ENCODE data around the gene ZNF680. TPM values are rescaled to one million over a fixed set of nuclear protein-coding genes. Genes with fewer than 3 reads are reported as not detected.
"Not testable (repeated sequence)": the region's sequence is repeated elsewhere in the genome, so short reads cannot be mapped to it uniquely, and the experiment has no call there.

The ZNF680 gene
- total RNA-seq, 1 donor from 2014 or later = 13.2 TPM

- no peaks in the 10 kb centered on the region for H3K4me1 Mint-ChIP-seq (ENCODE audit: low read depth)
- no peak overlapping the region for H3K27ac Mint-ChIP-seq
- no peak for DNase-seq (ENCODE audit: low spot score, unreplicated experiment)
- no peak overlapping the region for H3K4me3 Mint-ChIP-seq (ENCODE audit: low read depth)
- TF ChIP-seq CTCF (IDR thresholded peaks at IDR 0.05; ENCODE audit: unreplicated experiment) = no peak
- H3K27me3 Mint-ChIP-seq = no peaks in the 10 kb centered on the region
- peaks cover 32% of the 10 kb centered on the region for H3K9me3 Mint-ChIP-seq (ENCODE audit: low read depth)
- H3K36me3 Mint-ChIP-seq (ENCODE audit: insufficient read depth) = peaks cover 45% of the 10 kb centered on the region
Observed at GRCh38 chr7:64555046-64555445, 7.8 kb downstream of the ZNF680 start.

DNA sequence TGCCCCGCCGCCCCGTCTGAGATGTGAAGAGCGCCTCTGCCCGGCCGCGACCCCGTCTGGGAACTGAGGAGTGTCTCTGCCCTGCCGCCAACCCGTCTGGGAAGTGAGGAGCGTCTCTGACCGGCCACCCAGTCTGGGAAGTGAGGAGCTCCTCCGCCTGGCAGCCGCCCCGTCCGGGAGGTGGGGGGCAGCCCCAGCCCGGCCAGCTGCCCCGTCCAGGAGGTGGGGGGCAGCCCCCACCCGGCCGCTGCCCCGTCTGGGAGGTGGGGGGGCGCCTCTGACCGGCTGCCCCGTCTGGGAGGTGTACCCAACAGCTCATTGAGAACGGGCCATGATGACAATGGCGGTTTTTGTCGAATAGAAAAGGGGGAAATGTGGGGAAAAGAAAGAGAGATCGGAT, 8.7 kb downstream of the ZNF680 start:
- Mint-ChIP-seq H3K9me3 (ENCODE audit: low read depth) (peaks cover 32% of the 10 kb centered on the region), H3K36me3 (ENCODE audit: insufficient read depth) (peaks cover 45% of the 10 kb centered on the region)
- DNase-seq (ENCODE audit: low spot score, unreplicated experiment); H3K4me3 Mint-ChIP-seq (ENCODE audit: low read depth); H3K27me3 Mint-ChIP-seq; H3K27ac Mint-ChIP-seq; H3K4me1 Mint-ChIP-seq (ENCODE audit: low read depth): not testable (repeated sequence)

GRCh38 chr7:64551375-64552142, 11.3 kb downstream of the ZNF680 start:
- no peak for TF ChIP-seq CTCF (IDR thresholded peaks at IDR 0.05; ENCODE audit: unreplicated experiment)
- H3K27ac Mint-ChIP-seq = no peak overlapping the region
- no peak overlapping the region for H3K4me3 Mint-ChIP-seq (ENCODE audit: low read depth)
- H3K36me3 Mint-ChIP-seq (ENCODE audit: insufficient read depth) = peaks cover 35% of the 10 kb centered on the region
- peaks cover 21% of the 10 kb centered on the region for H3K9me3 Mint-ChIP-seq (ENCODE audit: low read depth)
- no peaks in the 10 kb centered on the region for H3K4me1 Mint-ChIP-seq (ENCODE audit: low read depth)
- DNase-seq (ENCODE audit: low spot score, unreplicated experiment) = no peak
- no peaks in the 10 kb centered on the region for H3K27me3 Mint-ChIP-seq

DNA sequence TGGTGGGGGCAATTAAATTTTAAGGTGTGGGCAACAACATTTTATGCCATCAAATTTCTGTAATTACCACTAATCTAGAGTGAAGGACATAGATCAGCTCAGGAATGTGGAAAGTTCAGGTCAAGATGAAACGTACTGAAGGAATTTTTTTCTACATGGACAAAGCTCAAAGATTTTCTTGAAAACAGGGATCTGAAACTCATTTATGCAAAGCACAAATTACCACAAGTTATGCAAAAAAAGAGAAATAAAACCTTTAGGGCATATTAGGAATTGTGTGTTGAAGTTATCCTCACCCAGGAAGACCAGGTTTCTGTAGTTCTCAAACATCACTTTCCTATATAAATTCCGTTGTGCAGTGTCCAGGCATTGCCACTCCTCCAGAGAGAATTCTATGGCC, 18.9 kb downstream of the ZNF680 start:
- H3K9me3 Mint-ChIP-seq (ENCODE audit: low read depth) = peaks cover 13% of the 10 kb centered on the region
- no peak for DNase-seq (ENCODE audit: low spot score, unreplicated experiment)
- H3K27ac Mint-ChIP-seq = no peak overlapping the region
- H3K4me1 Mint-ChIP-seq (ENCODE audit: low read depth) = no peaks in the 10 kb centered on the region
- H3K27me3 Mint-ChIP-seq = no peaks in the 10 kb centered on the region
- H3K36me3 Mint-ChIP-seq (ENCODE audit: insufficient read depth) = peaks cover 31% of the 10 kb centered on the region
- no peak overlapping the region for H3K4me3 Mint-ChIP-seq (ENCODE audit: low read depth)
- no peak for TF ChIP-seq CTCF (IDR thresholded peaks at IDR 0.05; ENCODE audit: unreplicated experiment)

DNA sequence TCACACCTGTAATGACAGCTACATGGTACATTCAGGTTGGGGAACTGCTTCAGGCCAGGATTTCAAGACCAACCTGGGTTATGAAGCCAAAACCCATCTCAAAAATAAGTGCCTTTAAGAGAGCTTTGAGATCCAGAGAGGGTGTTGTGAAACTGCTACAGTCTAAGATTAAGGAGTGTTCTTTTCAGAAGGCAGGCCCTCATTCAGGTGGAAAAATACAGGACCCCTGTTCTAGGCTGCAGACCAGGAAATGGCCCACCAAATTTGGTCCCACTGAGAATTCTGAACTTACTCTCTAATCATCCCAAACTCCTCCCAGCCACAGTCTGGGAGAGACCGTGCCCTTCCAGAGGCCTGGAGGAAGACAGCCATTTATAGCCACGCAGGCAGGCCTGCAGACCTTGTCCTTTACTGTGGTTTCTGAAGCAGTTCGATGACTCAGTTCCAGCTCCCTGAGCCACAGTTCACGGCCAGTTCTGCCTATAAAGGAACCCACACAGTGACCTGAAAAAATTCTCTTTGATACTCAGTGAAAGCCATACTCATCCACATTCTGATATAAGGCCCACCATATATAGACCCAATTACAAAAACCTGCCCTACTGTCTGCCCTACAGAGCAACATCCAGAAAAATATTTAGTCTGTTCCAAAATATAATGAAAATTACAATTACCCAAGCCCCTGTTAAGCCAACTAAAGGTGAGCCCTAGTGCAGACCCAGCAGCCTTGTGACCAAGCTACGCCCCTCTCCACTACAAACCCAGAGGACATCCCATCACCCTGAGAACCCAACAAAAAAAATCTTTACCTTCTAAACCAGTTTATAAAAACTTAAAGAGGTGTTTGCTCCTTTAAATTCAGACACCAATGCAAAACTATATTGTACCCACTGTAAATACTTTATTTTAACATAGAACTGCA, 21.2 kb downstream of the ZNF680 start:
- Mint-ChIP-seq H3K9me3 (ENCODE audit: low read depth) (peaks cover 11% of the 10 kb centered on the region), H3K27me3 (no peaks in the 10 kb centered on the region), H3K36me3 (ENCODE audit: insufficient read depth) (peaks cover 36% of the 10 kb centered on the region), H3K27ac (no peak overlapping the region), H3K4me1 (ENCODE audit: low read depth) (no peaks in the 10 kb centered on the region), H3K4me3 (ENCODE audit: low read depth) (no peak overlapping the region)
- TF ChIP-seq CTCF (IDR thresholded peaks at IDR 0.05; ENCODE audit: unreplicated experiment) = no peak
- DNase-seq (ENCODE audit: low spot score, unreplicated experiment) = no peak
